ENCODE measurements around the gene ASAP2. TPM values are rescaled to one million over a fixed set of nuclear protein-coding genes. Genes with fewer than 3 reads are reported as not detected.

Gene ASAP2
- total RNA-seq, 1 experiment from 2014 or later, result 60.3 TPM

GRCh38 chr2:9388199-9388681 is 181.6 kb downstream of the ASAP2 start:
- Histone ChIP-seq H3K4me3 (no peak overlapping the region), H3K27me3 (ENCODE audit: insufficient read depth, low read depth) (no peaks in the 10 kb centered on the region), H3K36me3 (ENCODE audit: low read depth) (peaks cover 52% of the 10 kb centered on the region), H3F3A (ENCODE audit: insufficient read depth, low read depth) (peaks cover 65% of the 10 kb centered on the region), H4K20me1 (ENCODE audit: insufficient read depth) (no peaks in the 10 kb centered on the region), H3K4me2 (no peak overlapping the region), H3K4me1 (replicated peaks; ENCODE audit: insufficient read depth) (peaks cover 38% of the 10 kb centered on the region), H3K9me3 (ENCODE audit: insufficient read depth, low read depth) (no peaks in the 10 kb centered on the region), H2AFZ (no peak overlapping the region), H3K9me2 (ENCODE audit: insufficient read depth) (no peaks in the 10 kb centered on the region), H3K79me2 (ENCODE audit: low read depth) (peaks cover 15% of the 10 kb centered on the region), H3K27ac (no peak overlapping the region)
- TF ChIP-seq CTCF (conservative IDR thresholded peaks at IDR 0.05) (no peak), EZH2 (IDR thresholded peaks at IDR 0.05; ENCODE audit: low read depth) (no peak)
- ChIA-PET CTCF (no interaction called here), POLR2A (ENCODE audit: unreplicated experiment) (no interaction called here)
- DNase-seq, result no peak
- intact Hi-C loops (cut with micrococcal nuclease; ENCODE audit: unreplicated experiment), result loop anchor here (5.0 to 10.0 kb wide), 2 partner anchors 71 to 103 kb away; no protein-coding TSS in a partner anchor
- BruUV-seq (replicated peaks), result no TSS peak

GRCh38 chr2:9388950-9389911 is 182.6 kb downstream of the ASAP2 start:
- Histone ChIP-seq H4K20me1 (ENCODE audit: insufficient read depth) (no peaks in the 10 kb centered on the region), H3K27me3 (ENCODE audit: insufficient read depth, low read depth) (no peaks in the 10 kb centered on the region), H3K79me2 (ENCODE audit: low read depth) (peaks cover 10% of the 10 kb centered on the region; the same call in 1 of the 2 replicates), H3F3A (ENCODE audit: insufficient read depth, low read depth) (peaks cover 61% of the 10 kb centered on the region), H3K4me2 (no peak overlapping the region), H3K36me3 (ENCODE audit: low read depth) (peaks cover 47% of the 10 kb centered on the region), H3K4me3 (no peak overlapping the region), H3K9me3 (ENCODE audit: insufficient read depth, low read depth) (no peaks in the 10 kb centered on the region), H3K9me2 (ENCODE audit: insufficient read depth) (no peaks in the 10 kb centered on the region), H3K4me1 (replicated peaks; ENCODE audit: insufficient read depth) (peaks cover 35% of the 10 kb centered on the region), H2AFZ (no peak overlapping the region), H3K27ac (no peak overlapping the region)
- POLR2A ChIA-PET (ENCODE audit: unreplicated experiment), result no interaction called here
- no TSS peak for BruUV-seq (replicated peaks)
- TF ChIP-seq EZH2 (IDR thresholded peaks at IDR 0.05; ENCODE audit: low read depth), result no peak
- no peak for TF ChIP-seq CTCF (conservative IDR thresholded peaks at IDR 0.05)
- CTCF ChIA-PET, result no interaction called here
- no peak for DNase-seq
- intact Hi-C loops (cut with micrococcal nuclease; ENCODE audit: unreplicated experiment), result loop anchor here (5.0 to 10.0 kb wide), 2 partner anchors 72 to 104 kb away; no protein-coding TSS in a partner anchor

GRCh38 chr2:9390151-9390850 is 183.7 kb downstream of the ASAP2 start:
- no peaks in the 10 kb centered on the region for H3K9me2 ChIP-seq (ENCODE audit: insufficient read depth)
- H3K36me3 ChIP-seq (ENCODE audit: low read depth), result peaks cover 47% of the 10 kb centered on the region
- H3K4me2 ChIP-seq, result no peak overlapping the region
- H3F3A ChIP-seq (ENCODE audit: insufficient read depth, low read depth), result peaks cover 50% of the 10 kb centered on the region
- ChIA-PET POLR2A (ENCODE audit: unreplicated experiment) (no interaction called here), CTCF (interaction anchor here (0.5 kb wide), 1 partner anchor 27 kb away, joined by 10 read pairs; no protein-coding TSS in a partner anchor)
- no TSS peak for BruUV-seq (replicated peaks)
- TF ChIP-seq EZH2 (IDR thresholded peaks at IDR 0.05; ENCODE audit: low read depth), result no peak
- H3K27ac ChIP-seq, result no peak overlapping the region
- intact Hi-C loops (cut with micrococcal nuclease; ENCODE audit: unreplicated experiment), result no loop called here
- H4K20me1 ChIP-seq (ENCODE audit: insufficient read depth), result no peaks in the 10 kb centered on the region
- no peak overlapping the region for H3K4me3 ChIP-seq
- no peaks in the 10 kb centered on the region for H3K27me3 ChIP-seq (ENCODE audit: insufficient read depth, low read depth)
- H3K79me2 ChIP-seq (ENCODE audit: low read depth), result peaks cover 10% of the 10 kb centered on the region; the same call in 1 of the 2 replicates
- no peak overlapping the region for H2AFZ ChIP-seq
- H3K9me3 ChIP-seq (ENCODE audit: insufficient read depth, low read depth), result no peaks in the 10 kb centered on the region
- no peak for DNase-seq
- H3K4me1 ChIP-seq (replicated peaks; ENCODE audit: insufficient read depth), result peaks cover 25% of the 10 kb centered on the region

All from PC-9 (cell line).